Memory B cell (primary cell): ENCODE data around the gene SREK1.
"Not testable (repeated sequence)": the region's sequence is repeated elsewhere in the genome, so short reads cannot be mapped to it uniquely, and the experiment has no call there.

Source experiments
- ATAC-seq: fragments of 150-1000 bp; cut with Tn5 transposase; 2 replicates; pipeline ENCODE4 v1.10.0; 2021; ENCODE audit warnings: low read depth, mild to moderate bottlenecking, moderate library complexity
- DNase-seq, 2 donors: peaks; one replicate each; pipeline ENCODE4 v3.0.0; 2022; ENCODE audit warnings: low spot score in 2 of 2
- H3K27ac Mint-ChIP-seq: one replicate; pipeline ENCODE4 v1.8.0; 2022; ENCODE audit warnings: mild to moderate bottlenecking, moderate library complexity, mixed read lengths
- H3K27me3 Mint-ChIP-seq: one replicate; pipeline ENCODE4 v1.8.0; 2022; ENCODE audit warnings: mixed read lengths
- H3K36me3 Mint-ChIP-seq: one replicate; pipeline ENCODE4 v1.8.0; 2022; ENCODE audit warnings: mild to moderate bottlenecking, mixed read lengths
- H3K4me1 Mint-ChIP-seq: one replicate; pipeline ENCODE4 v1.8.0; 2022; ENCODE audit warnings: mixed read lengths
- H3K4me3 Mint-ChIP-seq: one replicate; pipeline ENCODE4 v1.8.0; 2022; ENCODE audit warnings: mild to moderate bottlenecking, moderate library complexity, mixed read lengths
- H3K9me3 Mint-ChIP-seq: one replicate; pipeline ENCODE4 v1.8.0; 2022; ENCODE audit warnings: mixed read lengths

SREK1 gene

GRCh38 chr5:66144074-66144833, at the start of gene SREK1:
SREK1 (plus strand) TSS chr5:66144300; CDS start chr5:66144377, 77 bp downstream.
- ATAC-seq (peak; percentile 85), DNase-seq (peak; percentile 86 to 87)
- peak within 1 kb of the TSS; percentile 96 for H3K4me3 Mint-ChIP-seq
- H3K9me3 Mint-ChIP-seq, result no peaks in the 10 kb centered on the region
- peaks cover 16% of the 10 kb centered on the region for H3K4me1 Mint-ChIP-seq
- H3K27ac Mint-ChIP-seq, result peak within 1 kb of the TSS; percentile 100
- H3K36me3 Mint-ChIP-seq, result peaks cover 3% of the 10 kb centered on the region
- no peaks in the 10 kb centered on the region for H3K27me3 Mint-ChIP-seq

GRCh38 chr5:66100851-66101250, 43.2 kb upstream of the SREK1 start:
- Mint-ChIP-seq H3K36me3 (peaks cover 5% of the 10 kb centered on the region), H3K9me3 (peaks cover 30% of the 10 kb centered on the region), H3K4me3 (no peak overlapping the region), H3K27me3 (no peaks in the 10 kb centered on the region), H3K27ac (no peak overlapping the region), H3K4me1 (no peaks in the 10 kb centered on the region)
- DNase-seq (no peak), ATAC-seq (no peak)

- Mint-ChIP-seq H3K4me1 (no peaks in the 10 kb centered on the region), H3K27ac (no peak overlapping the region), H3K36me3 (no peaks in the 10 kb centered on the region), H3K4me3 (no peak overlapping the region), H3K9me3 (peaks cover 11% of the 10 kb centered on the region), H3K27me3 (no peaks in the 10 kb centered on the region)
- DNase-seq, result no peak
- no peak for ATAC-seq
These were observed 30.9 kb upstream of the SREK1 start for GRCh38 chr5:66113160-66113559.

GRCh38 chr5:66118304-66118703, 25.8 kb upstream of the SREK1 start:
- no peak for DNase-seq
- Mint-ChIP-seq H3K9me3 (peaks cover 1% of the 10 kb centered on the region), H3K4me1 (no peaks in the 10 kb centered on the region), H3K27ac (no peak overlapping the region), H3K27me3 (peaks cover 2% of the 10 kb centered on the region), H3K4me3 (no peak overlapping the region), H3K36me3 (no peaks in the 10 kb centered on the region)
- no peak for ATAC-seq

GRCh38 chr5:66122379-66123034, 21.6 kb upstream of the SREK1 start:
- H3K27me3 Mint-ChIP-seq, result peaks cover 2% of the 10 kb centered on the region
- no peaks in the 10 kb centered on the region for H3K36me3 Mint-ChIP-seq
- ATAC-seq (no peak), DNase-seq (no peak)
- no peak overlapping the region for H3K4me3 Mint-ChIP-seq
- H3K27ac Mint-ChIP-seq, result no peak overlapping the region
- H3K9me3 Mint-ChIP-seq, result no peaks in the 10 kb centered on the region
- H3K4me1 Mint-ChIP-seq, result no peaks in the 10 kb centered on the region

- Mint-ChIP-seq H3K9me3 (peaks cover 4% of the 10 kb centered on the region), H3K27ac (no peak overlapping the region), H3K36me3 (peaks cover 4% of the 10 kb centered on the region), H3K4me3 (no peak overlapping the region), H3K27me3 (no peaks in the 10 kb centered on the region), H3K4me1 (no peaks in the 10 kb centered on the region)
- ATAC-seq, result no peak
- no peak for DNase-seq
These were observed 15.0 kb upstream of the SREK1 start for GRCh38 chr5:66129144-66129543.

GRCh38 chr5:66130493-66130892, 13.6 kb upstream of the SREK1 start:
- ATAC-seq (no peak), DNase-seq (no peak)
- Mint-ChIP-seq H3K4me3 (no peak overlapping the region), H3K36me3 (peaks cover 4% of the 10 kb centered on the region), H3K27ac (no peak overlapping the region), H3K27me3 (no peaks in the 10 kb centered on the region), H3K4me1 (no peaks in the 10 kb centered on the region), H3K9me3 (peaks cover 5% of the 10 kb centered on the region)

GRCh38 chr5:66134407-66134861, 9.7 kb upstream of the SREK1 start:
- Mint-ChIP-seq H3K4me1 (peaks cover 6% of the 10 kb centered on the region), H3K9me3 (peaks cover 11% of the 10 kb centered on the region), H3K27ac (no peak overlapping the region), H3K4me3 (no peak overlapping the region), H3K27me3 (no peaks in the 10 kb centered on the region), H3K36me3 (peaks cover 4% of the 10 kb centered on the region)
- no peak for DNase-seq
- ATAC-seq, result no peak

GRCh38 chr5:66136053-66136452, 8.0 kb upstream of the SREK1 start:
- Mint-ChIP-seq H3K4me1 (peaks cover 6% of the 10 kb centered on the region), H3K27ac (no peak overlapping the region), H3K27me3 (no peaks in the 10 kb centered on the region), H3K9me3 (peaks cover 7% of the 10 kb centered on the region), H3K4me3 (no peak overlapping the region), H3K36me3 (no peaks in the 10 kb centered on the region)
- no peak for ATAC-seq
- DNase-seq, result no peak

- ATAC-seq, result peak; percentile 84
- H3K27ac Mint-ChIP-seq, result peak overlapping the region; percentile 58
These were observed 7.2 kb upstream of the SREK1 start for GRCh38 chr5:66136944-66137343.

GRCh38 chr5:66138637-66139317, 5.3 kb upstream of the SREK1 start:
- H3K27me3 Mint-ChIP-seq, result no peaks in the 10 kb centered on the region
- ATAC-seq (peak; percentile 62), DNase-seq (no peak)
- peaks cover 7% of the 10 kb centered on the region for H3K9me3 Mint-ChIP-seq
- no peaks in the 10 kb centered on the region for H3K36me3 Mint-ChIP-seq
- H3K4me1 Mint-ChIP-seq, result peaks cover 12% of the 10 kb centered on the region
- no peak overlapping the region for H3K4me3 Mint-ChIP-seq
- H3K27ac Mint-ChIP-seq, result no peak overlapping the region

More at GRCh38 chr5:66136944-66137343, 7.2 kb upstream of the SREK1 start:
- not testable (repeated sequence) for H3K36me3 Mint-ChIP-seq, H3K4me3 Mint-ChIP-seq, H3K27me3 Mint-ChIP-seq, DNase-seq, H3K4me1 Mint-ChIP-seq, H3K9me3 Mint-ChIP-seq

GRCh38 chr5:66139318-66139712, 4.8 kb upstream of the SREK1 start:
- H3K27ac Mint-ChIP-seq, result no peak overlapping the region
- peaks cover 2% of the 10 kb centered on the region for H3K36me3 Mint-ChIP-seq
- ATAC-seq (no peak), DNase-seq (no peak)
- no peaks in the 10 kb centered on the region for H3K27me3 Mint-ChIP-seq
- H3K9me3 Mint-ChIP-seq, result peaks cover 7% of the 10 kb centered on the region
- peaks cover 12% of the 10 kb centered on the region for H3K4me1 Mint-ChIP-seq
- H3K4me3 Mint-ChIP-seq, result no peak overlapping the region

- Mint-ChIP-seq H3K27ac (peak overlapping the region; percentile 100), H3K4me1 (peaks cover 17% of the 10 kb centered on the region), H3K36me3 (peaks cover 3% of the 10 kb centered on the region), H3K27me3 (no peaks in the 10 kb centered on the region), H3K4me3 (no peak overlapping the region), H3K9me3 (no peaks in the 10 kb centered on the region)
- ATAC-seq (no peak), DNase-seq (no peak)
These were observed 1.7 kb upstream of the SREK1 start for GRCh38 chr5:66142417-66142816.

GRCh38 chr5:66143473-66144073, 527 bp upstream of the SREK1 start:
- H3K27ac Mint-ChIP-seq, result peak overlapping the region; percentile 100
- no peak for DNase-seq
- no peaks in the 10 kb centered on the region for H3K9me3 Mint-ChIP-seq
- peak overlapping the region; percentile 96 for H3K4me3 Mint-ChIP-seq
- H3K36me3 Mint-ChIP-seq, result peaks cover 3% of the 10 kb centered on the region
- peak; percentile 4 for ATAC-seq
- H3K4me1 Mint-ChIP-seq, result peaks cover 18% of the 10 kb centered on the region
- no peaks in the 10 kb centered on the region for H3K27me3 Mint-ChIP-seq
